Vagina (tissue), 2 donors: ENCODE measurements around the gene GJA1. TPM values are rescaled to one million over a fixed set of nuclear protein-coding genes. Genes with fewer than 3 reads are reported as not detected.

Experiments used
- DNase-seq, 2 donors: peaks; one replicate each; pipeline ENCODE4 v3.0.0-alpha.2; 2017; ENCODE audit errors: extremely low spot score in 2 of 2
- H3K27ac ChIP-seq: fragments of 200-600 bp; sonication (generic); one replicate; pipeline ENCODE4 v1.5.1; 2019
- H3K27me3 ChIP-seq: fragments of 200-600 bp; sonication (generic); one replicate; pipeline ENCODE4 v1.5.1; 2019
- H3K36me3 ChIP-seq, 2 donors: fragments of 200-600 bp; sonication (generic); one replicate each; pipeline ENCODE4 v1.5.1; 2017 to 2019
- H3K4me1 ChIP-seq: fragments of 200-600 bp; sonication (generic); one replicate; pipeline ENCODE4 v1.5.1; 2019
- H3K4me3 ChIP-seq, 2 donors: fragments of 200-600 bp; sonication (generic); 1 replicate in 1 of 2; 2 replicates in 1 of 2; pipeline ENCODE4 v1.5.1; 2016 to 2019
- H3K9me3 ChIP-seq: fragments of 200-600 bp; sonication (generic); one replicate; pipeline ENCODE4 v1.5.1; 2019
- CTCF ChIP-seq, 3 experiments: fragments of 450-650 bp in 2 of 3; fragments of 200-600 bp in 1 of 3; sonication (generic) in 1 of 3; IDR thresholded peaks; one replicate each; pipeline ENCODE4 v1.5.1; 2017 to 2019; ENCODE audit warnings: antibody characterized with exemption in 3 of 3, mild to moderate bottlenecking in 2 of 3, moderate library complexity in 2 of 3
- POLR2A ChIP-seq, 2 donors: fragments of 450-650 bp; IDR thresholded peaks; one replicate each; pipeline ENCODE4 v1.6.1; 2017; ENCODE audit warnings: antibody characterized with exemption in 2 of 2, mild to moderate bottlenecking in 2 of 2, moderate library complexity in 2 of 2
- POLR2AphosphoS5 ChIP-seq, 2 donors: sonication (generic); formaldehyde crosslinking; IDR thresholded peaks; one replicate each; pipeline ENCODE4 v1.9.0; 2017; ENCODE audit warnings: antibody characterized with exemption in 2 of 2, mild to moderate bottlenecking in 2 of 2, low read depth in 1 of 2; ENCODE audit not compliant: insufficient read depth in 1 of 2
- intact Hi-C: fragments of 100-400 bp; cut with DNase I; formaldehyde crosslinking; loops from one replicate; pipeline ENCODE4 v1.15.1; 2023
- total RNA-seq: library from RNA; depleted of rRNA; stranded (reverse); fragments of >200 nt; gene quantifications from one replicate; pipeline ENCODE4 v1.2.3, GENCODE V29; 2016

Gene GJA1
- total RNA-seq, 1 donor from 2014 or later, result 261 TPM

DNA sequence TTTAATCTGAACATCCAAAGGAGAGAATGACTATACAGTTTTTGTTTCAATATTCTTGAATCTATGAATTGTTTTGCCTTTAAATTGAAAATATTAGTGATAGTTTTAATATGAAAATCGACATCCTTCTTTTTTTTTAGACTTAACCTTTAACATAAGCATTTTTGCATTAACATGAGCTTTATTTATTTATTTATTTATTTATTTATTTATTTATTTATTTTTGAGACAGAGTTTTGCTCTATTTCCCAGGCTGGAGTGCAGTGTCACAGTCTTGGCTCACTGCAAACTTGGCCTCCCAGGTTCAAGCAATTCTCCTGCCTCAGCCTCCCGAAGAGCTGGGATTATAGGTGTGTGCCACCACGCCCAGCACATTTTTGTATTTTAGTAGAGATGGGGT is 27.6 kb downstream of the GJA1 start:
- Histone ChIP-seq H3K27ac (no peak overlapping the region), H3K36me3 (no peaks in the 10 kb centered on the region), H3K4me3 (no peak overlapping the region), H3K4me1 (no peaks in the 10 kb centered on the region), H3K27me3 (no peaks in the 10 kb centered on the region), H3K9me3 (no peaks in the 10 kb centered on the region)
- intact Hi-C loops, result no loop called here
- no peak for DNase-seq
- TF ChIP-seq POLR2AphosphoS5 (IDR thresholded peaks at IDR 0.05; ENCODE audit: insufficient read depth in 1 of 2, low read depth in 1 of 2) (no peak), POLR2A (IDR thresholded peaks at IDR 0.05) (no peak), CTCF (IDR thresholded peaks at IDR 0.05) (no peak)

DNA sequence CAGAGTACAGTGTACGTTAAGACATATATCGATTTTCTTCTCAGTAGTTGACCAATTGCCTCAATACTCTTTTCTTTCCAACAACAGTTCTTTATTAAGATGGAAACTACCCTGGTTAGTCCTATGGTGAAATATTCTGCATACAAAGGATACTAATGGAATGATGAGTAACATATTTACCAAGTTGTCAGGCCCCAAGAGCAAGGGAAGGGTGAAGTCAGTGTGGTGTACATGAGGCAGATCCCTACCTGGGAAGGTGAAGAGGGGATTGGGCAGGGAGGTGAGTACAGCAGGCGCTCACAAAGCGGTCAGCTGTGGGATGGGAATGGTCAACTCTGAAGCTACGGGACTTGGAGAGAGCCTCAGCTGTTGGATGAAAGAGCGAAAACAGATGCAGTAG is 29.7 kb downstream of the GJA1 start:
- Histone ChIP-seq H3K36me3 (no peaks in the 10 kb centered on the region), H3K27me3 (no peaks in the 10 kb centered on the region), H3K27ac (no peak overlapping the region), H3K9me3 (no peaks in the 10 kb centered on the region), H3K4me1 (no peaks in the 10 kb centered on the region), H3K4me3 (no peak overlapping the region)
- intact Hi-C loops, result no loop called here
- no peak for TF ChIP-seq POLR2A (IDR thresholded peaks at IDR 0.05)
- no peak for TF ChIP-seq CTCF (IDR thresholded peaks at IDR 0.05)
- no peak for TF ChIP-seq POLR2AphosphoS5 (IDR thresholded peaks at IDR 0.05; ENCODE audit: insufficient read depth in 1 of 2, low read depth in 1 of 2)
- no peak for DNase-seq

- Histone ChIP-seq H3K9me3 (no peaks in the 10 kb centered on the region), H3K4me1 (no peaks in the 10 kb centered on the region), H3K27ac (no peak overlapping the region), H3K36me3 (no peaks in the 10 kb centered on the region), H3K27me3 (no peaks in the 10 kb centered on the region), H3K4me3 (no peak overlapping the region)
- no peak for DNase-seq
- intact Hi-C loops, result no loop called here
- no peak for TF ChIP-seq POLR2A (IDR thresholded peaks at IDR 0.05)
- TF ChIP-seq POLR2AphosphoS5 (IDR thresholded peaks at IDR 0.05; ENCODE audit: insufficient read depth in 1 of 2, low read depth in 1 of 2), result no peak
- no peak for TF ChIP-seq CTCF (IDR thresholded peaks at IDR 0.05)
Observed at GRCh38 chr6:121479486-121480098, 44.1 kb downstream of the GJA1 start.

DNA sequence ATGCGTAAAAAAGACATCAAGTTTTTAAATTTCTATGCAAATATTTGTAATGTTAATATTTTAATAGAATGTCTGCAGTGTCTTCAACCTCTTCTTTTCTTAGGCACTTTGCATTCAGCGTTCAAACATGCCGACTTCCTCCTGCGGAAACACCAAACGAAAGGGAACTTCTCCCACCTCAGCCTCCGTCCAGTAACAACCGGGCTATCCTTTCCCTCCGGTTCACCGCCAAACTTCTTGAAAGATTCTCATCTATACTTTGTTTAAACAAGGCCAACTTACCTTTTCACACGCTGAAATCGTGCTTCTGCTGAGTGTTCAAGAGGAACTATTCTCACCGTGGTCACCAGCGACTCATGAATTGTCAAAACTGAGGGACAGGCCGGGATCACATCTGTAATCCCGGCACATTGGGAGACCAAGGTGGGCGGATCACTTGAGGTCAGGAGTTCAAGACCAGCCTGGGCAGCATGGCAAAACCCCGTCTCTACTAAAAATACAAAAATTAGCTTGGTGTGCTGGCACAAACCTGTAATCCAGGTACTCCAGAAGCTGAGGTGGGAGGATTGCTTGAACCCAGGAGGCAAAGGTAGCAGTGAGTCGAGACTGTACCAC is 44.8 kb downstream of the GJA1 start:
- H3K27me3 ChIP-seq, result no peaks in the 10 kb centered on the region
- H3K27ac ChIP-seq, result no peak overlapping the region
- no peak overlapping the region for H3K4me3 ChIP-seq
- H3K36me3 ChIP-seq, result no peaks in the 10 kb centered on the region
- peaks cover under 1% of the 10 kb centered on the region for H3K4me1 ChIP-seq
- intact Hi-C loops, result no loop called here
- no peak for DNase-seq
- TF ChIP-seq POLR2A (IDR thresholded peaks at IDR 0.05), result no peak
- no peak for TF ChIP-seq POLR2AphosphoS5 (IDR thresholded peaks at IDR 0.05; ENCODE audit: insufficient read depth in 1 of 2, low read depth in 1 of 2)
- TF ChIP-seq CTCF (IDR thresholded peaks at IDR 0.05), result no peak
- no peaks in the 10 kb centered on the region for H3K9me3 ChIP-seq

GRCh38 chr6:121482004-121482693 is 46.7 kb downstream of the GJA1 start:
- no peaks in the 10 kb centered on the region for H3K27me3 ChIP-seq
- intact Hi-C loops, result no loop called here
- no peaks in the 10 kb centered on the region for H3K9me3 ChIP-seq
- TF ChIP-seq CTCF (IDR thresholded peaks at IDR 0.05), result no peak
- TF ChIP-seq POLR2AphosphoS5 (IDR thresholded peaks at IDR 0.05; ENCODE audit: insufficient read depth in 1 of 2, low read depth in 1 of 2), result peak in 1 of 2 donors; percentile 73
- no peak overlapping the region for H3K4me3 ChIP-seq
- H3K36me3 ChIP-seq, result no peaks in the 10 kb centered on the region
- DNase-seq, result no peak
- peaks cover 11% of the 10 kb centered on the region for H3K4me1 ChIP-seq
- H3K27ac ChIP-seq, result no peak overlapping the region
